ENCODE measurements around the gene RNF213. TPM values are rescaled to one million over a fixed set of nuclear protein-coding genes. Genes with fewer than 3 reads are reported as not detected.
"Not testable (repeated sequence)": the region's sequence is repeated elsewhere in the genome, so short reads cannot be mapped to it uniquely, and the experiment has no call there.

RNF213 gene
- total RNA-seq, 6 experiments from 2014 or later, result 59.1 to 87.7 (median 73.0) TPM

GRCh38 chr17:80297996-80298560 lies 37.4 kb downstream of the RNF213 start:
- Histone ChIP-seq H3K4me3 (no peak overlapping the region), H3K36me3 (peaks cover 10 to 97% (median 42%) of the 10 kb centered on the region in 4 donors), H3K4me1 (no peaks in the 10 kb centered on the region), H3K9me3 (no peaks in the 10 kb centered on the region), H3K27ac (no peak overlapping the region), H3K27me3 (no peaks in the 10 kb centered on the region)
- peak in 1 of 4 donors; percentile 30 for ATAC-seq
- TF ChIP-seq, protein P1, sequence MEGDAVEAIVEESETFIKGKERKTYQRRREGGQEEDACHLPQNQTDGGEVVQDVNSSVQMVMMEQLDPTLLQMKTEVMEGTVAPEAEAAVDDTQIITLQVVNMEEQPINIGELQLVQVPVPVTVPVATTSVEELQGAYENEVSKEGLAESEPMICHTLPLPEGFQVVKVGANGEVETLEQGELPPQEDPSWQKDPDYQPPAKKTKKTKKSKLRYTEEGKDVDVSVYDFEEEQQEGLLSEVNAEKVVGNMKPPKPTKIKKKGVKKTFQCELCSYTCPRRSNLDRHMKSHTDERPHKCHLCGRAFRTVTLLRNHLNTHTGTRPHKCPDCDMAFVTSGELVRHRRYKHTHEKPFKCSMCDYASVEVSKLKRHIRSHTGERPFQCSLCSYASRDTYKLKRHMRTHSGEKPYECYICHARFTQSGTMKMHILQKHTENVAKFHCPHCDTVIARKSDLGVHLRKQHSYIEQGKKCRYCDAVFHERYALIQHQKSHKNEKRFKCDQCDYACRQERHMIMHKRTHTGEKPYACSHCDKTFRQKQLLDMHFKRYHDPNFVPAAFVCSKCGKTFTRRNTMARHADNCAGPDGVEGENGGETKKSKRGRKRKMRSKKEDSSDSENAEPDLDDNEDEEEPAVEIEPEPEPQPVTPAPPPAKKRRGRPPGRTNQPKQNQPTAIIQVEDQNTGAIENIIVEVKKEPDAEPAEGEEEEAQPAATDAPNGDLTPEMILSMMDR (IDR thresholded peaks at IDR 0.05), result no peak
- TF ChIP-seq POLR2A (IDR thresholded peaks at IDR 0.05), result no peak
- peak in 1 of 3 donors; percentile 42 for DNase-seq
- intact Hi-C loops (cut with DNase I), result no loop called here
- 91% methylated on average over 6 of the region's 19 CpGs for WGBS (ENCODE audit: insufficient coverage, low coverage, low lambda C conversion rate, missing lambda C conversion rate)

DNA sequence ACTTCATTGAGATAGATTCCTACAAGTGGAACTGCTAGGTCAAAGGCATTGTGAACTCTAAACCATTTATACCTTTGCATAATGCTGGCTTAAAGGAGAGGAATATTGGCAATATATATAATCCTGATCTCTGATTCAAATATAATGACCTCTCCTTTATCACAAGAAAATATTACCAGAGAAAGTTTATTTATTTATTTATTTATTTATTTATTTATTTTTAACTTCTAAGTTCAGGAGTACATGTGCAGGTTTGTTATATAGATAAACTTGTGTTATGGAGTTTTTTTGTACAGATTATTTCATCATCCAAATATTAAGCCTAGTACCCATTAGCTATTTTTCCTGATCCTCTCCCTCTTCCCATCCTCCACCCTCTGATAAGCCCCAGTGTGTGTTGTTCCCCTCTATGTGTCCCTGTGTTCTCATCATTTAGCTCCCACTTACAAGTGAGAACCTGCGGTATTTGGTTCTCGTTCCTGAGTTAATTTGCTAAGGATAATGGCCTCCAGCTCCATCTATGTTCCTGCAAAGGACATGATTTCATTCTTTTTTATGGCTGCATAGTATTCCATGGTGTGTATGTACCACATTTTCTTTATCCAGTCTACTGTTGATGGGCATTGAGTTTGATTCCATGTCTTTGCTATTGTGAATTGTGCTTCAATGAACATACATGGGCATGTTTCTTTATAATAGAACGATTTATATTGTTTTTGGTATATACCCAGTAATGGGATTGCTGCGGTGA lies 38.9 kb downstream of the RNF213 start:
- ATAC-seq; H3K27ac ChIP-seq; intact Hi-C loops (cut with DNase I); H3K4me1 ChIP-seq; DNase-seq; H3K4me3 ChIP-seq; H3K9me3 ChIP-seq; H3K27me3 ChIP-seq: not testable (repeated sequence)
- H3K36me3 ChIP-seq, result peaks cover 12 to 94% (median 41%) of the 10 kb centered on the region in 4 donors
- WGBS (ENCODE audit: insufficient coverage, low coverage, low lambda C conversion rate, missing lambda C conversion rate), result 97% methylated on average over 3 of the region's 4 CpGs

DNA sequence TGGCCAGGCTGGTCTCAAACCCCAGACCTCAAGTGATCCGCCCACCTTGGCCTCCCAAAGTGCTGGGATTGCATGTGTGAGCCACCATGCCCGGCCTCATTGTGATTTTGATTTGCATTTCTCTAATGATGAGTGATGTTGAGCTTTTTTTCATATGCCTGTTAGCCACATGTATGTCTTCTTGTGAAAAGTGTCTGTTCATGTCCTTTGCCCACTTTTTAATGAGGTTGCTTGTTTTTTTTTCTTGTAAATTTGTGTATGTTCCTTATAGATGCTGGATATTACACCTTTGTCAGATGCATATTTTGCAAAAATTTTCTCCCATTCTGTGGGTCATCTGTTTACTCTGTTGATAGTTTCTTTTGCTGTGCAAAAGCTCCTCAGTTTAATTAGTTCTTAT lies 40.1 kb downstream of the RNF213 start:
- ATAC-seq; H3K27ac ChIP-seq; H3K27me3 ChIP-seq; DNase-seq; H3K4me1 ChIP-seq; H3K4me3 ChIP-seq; H3K9me3 ChIP-seq; intact Hi-C loops (cut with DNase I): not testable (repeated sequence)
- 100% methylated on average over 2 of the region's 2 CpGs for WGBS (ENCODE audit: insufficient coverage, low coverage, low lambda C conversion rate, missing lambda C conversion rate)
- peaks cover 4 to 92% (median 33%) of the 10 kb centered on the region in 4 donors for H3K36me3 ChIP-seq

GRCh38 chr17:80303824-80304223 lies 43.2 kb downstream of the RNF213 start:
- 92% methylated on average over 2 of the region's 3 CpGs for WGBS (ENCODE audit: insufficient coverage, low coverage, low lambda C conversion rate, missing lambda C conversion rate)
- H3K36me3 ChIP-seq, result peaks cover 3 to 89% (median 42%) of the 10 kb centered on the region in 4 donors

GRCh38 chr17:80307994-80308691 lies 47.5 kb downstream of the RNF213 start:
- intact Hi-C loops (cut with DNase I), result no loop called here
- no peak for TF ChIP-seq POLR2A (IDR thresholded peaks at IDR 0.05)
- TF ChIP-seq, protein P1 (IDR thresholded peaks at IDR 0.05), result no peak
- DNase-seq (no peak), ATAC-seq (peak in 1 of 4 donors; percentile 27)
- 79% methylated on average over 12 of the region's 12 CpGs for WGBS (ENCODE audit: insufficient coverage, low coverage, low lambda C conversion rate, missing lambda C conversion rate)
- Histone ChIP-seq H3K27me3 (no peaks in the 10 kb centered on the region), H3K4me3 (no peak overlapping the region), H3K4me1 (no peaks in the 10 kb centered on the region), H3K9me3 (no peaks in the 10 kb centered on the region), H3K27ac (no peak overlapping the region), H3K36me3 (peaks cover 3 to 86% (median 44%) of the 10 kb centered on the region in 4 donors)

More at GRCh38 chr17:80303824-80304223, 43.2 kb downstream of the RNF213 start:
- Histone ChIP-seq H3K27ac (no peak overlapping the region), H3K9me3 (no peaks in the 10 kb centered on the region), H3K27me3 (no peaks in the 10 kb centered on the region), H3K4me3 (no peak overlapping the region), H3K4me1 (no peaks in the 10 kb centered on the region)
- no peak for ATAC-seq
- no peak for DNase-seq
- intact Hi-C loops (cut with DNase I), result no loop called here
- TF ChIP-seq POLR2A (IDR thresholded peaks at IDR 0.05), result no peak
- TF ChIP-seq, protein P1 (IDR thresholded peaks at IDR 0.05), result no peak
